Esophagus muscularis mucosa (tissue), 4 donors: ENCODE data around the gene TSPYL2. TPM values are rescaled to one million over a fixed set of nuclear protein-coding genes. Genes with fewer than 3 reads are reported as not detected.

Experiments used
- DNase-seq: peaks from one replicate; pipeline ENCODE4 v3.0.0-alpha.2; 2017; ENCODE audit errors: extremely low spot score
- H3K27ac ChIP-seq, 4 donors: fragments of 200-600 bp; sonication (generic); replicated peaks in 1 of 4; 1 replicate in 3 of 4; 2 replicates in 1 of 4; pipeline ENCODE4 v1.5.1; 2016 to 2019; ENCODE audit warnings: mild to moderate bottlenecking in 1 of 4
- H3K27me3 ChIP-seq, 4 donors: fragments of 200-600 bp; sonication (generic); one replicate each; pipeline versions ENCODE4 v1.5.1 to v1.6.0; 2016 to 2019
- H3K36me3 ChIP-seq, 4 donors: fragments of 200-600 bp; sonication (generic); one replicate each; pipeline ENCODE4 v1.5.1; 2016 to 2019
- H3K4me1 ChIP-seq, 4 donors: fragments of 200-600 bp; sonication (generic); one replicate each; pipeline ENCODE4 v1.5.1; 2016 to 2019
- H3K4me3 ChIP-seq, 4 donors: fragments of 200-600 bp; sonication (generic); 1 replicate in 2 of 4; 2 replicates in 2 of 4; pipeline ENCODE4 v1.5.1; 2016 to 2019; ENCODE audit warnings: mild to moderate bottlenecking in 4 of 4, moderate library complexity in 1 of 4
- H3K9me3 ChIP-seq, 4 donors: fragments of 200-600 bp; sonication (generic); 1 replicate in 3 of 4; 2 replicates in 1 of 4; pipeline ENCODE4 v1.5.1; 2016 to 2019
- CTCF ChIP-seq, 3 experiments: fragments of 200-600 bp in 2 of 3; fragments of 450-650 bp in 1 of 3; sonication (generic) in 2 of 3; IDR thresholded peaks; one replicate each; pipeline ENCODE4 v1.5.1; 2017 to 2019; ENCODE audit warnings: antibody characterized with exemption in 3 of 3, mild to moderate bottlenecking in 2 of 3, moderate library complexity in 1 of 3
- EP300 ChIP-seq: sonication (generic); formaldehyde crosslinking; IDR thresholded peaks from one replicate; pipeline ENCODE4 v1.6.1; 2017; ENCODE audit warnings: antibody characterized with exemption
- POLR2A ChIP-seq: fragments of 450-650 bp; IDR thresholded peaks from one replicate; pipeline ENCODE4 v1.6.1; 2017; ENCODE audit warnings: antibody characterized with exemption, moderate library complexity, mild to moderate bottlenecking, low read depth
- POLR2AphosphoS5 ChIP-seq, 2 donors: sonication (generic); formaldehyde crosslinking; IDR thresholded peaks; one replicate each; pipeline ENCODE4 v1.6.1; 2017; ENCODE audit warnings: antibody characterized with exemption in 2 of 2
- WGBS: methylation state at CpG from one replicate; pipeline ENCODE4 v1.1.5; 2018; 5-methylcytosine and 5-hydroxymethylcytosine counted together
- intact Hi-C: fragments of 100-400 bp; cut with DNase I; formaldehyde crosslinking; loops from one replicate; pipeline ENCODE4 v1.15.1; 2023
- total RNA-seq, 4 donors: library from RNA; depleted of rRNA; stranded (reverse); fragments of >200 nt; gene quantifications; one replicate each; pipeline versions ENCODE4 v1.1.0 to v1.2.1, GENCODE V29; 2016

The TSPYL2 gene
- total RNA-seq, 4 donors from 2014 or later = 65.9 to 98.8 (median 92.2) TPM

GRCh38 chrX:53076671-53077070 is 5.5 kb upstream of the TSPYL2 start:
- Histone ChIP-seq H3K9me3 (no peaks in the 10 kb centered on the region), H3K4me1 (peaks cover 2 to 17% (median 16%) of the 10 kb centered on the region in 4 donors), H3K36me3 (no peaks in the 10 kb centered on the region), H3K4me3 (no peak overlapping the region), H3K27me3 (no peaks in the 10 kb centered on the region), H3K27ac (no peak overlapping the region)
- no peak for TF ChIP-seq POLR2A
- TF ChIP-seq CTCF (IDR thresholded peaks at IDR 0.05) = no peak
- no peak for TF ChIP-seq EP300
- TF ChIP-seq POLR2AphosphoS5 (IDR thresholded peaks at IDR 0.05) = no peak
- WGBS = 96% methylated on average over 21 of the region's 21 CpGs
- intact Hi-C loops = no loop called here
- DNase-seq = no peak

- Histone ChIP-seq H3K4me3 (no peak overlapping the region), H3K36me3 (no peaks in the 10 kb centered on the region), H3K27me3 (no peaks in the 10 kb centered on the region), H3K9me3 (no peaks in the 10 kb centered on the region), H3K4me1 (peaks cover 0 to 9% (median 9%) of the 10 kb centered on the region in 4 donors), H3K27ac (no peak overlapping the region)
- TF ChIP-seq EP300 = no peak
- no peak for TF ChIP-seq POLR2AphosphoS5 (IDR thresholded peaks at IDR 0.05)
- no peak for TF ChIP-seq POLR2A
- TF ChIP-seq CTCF (IDR thresholded peaks at IDR 0.05) = no peak
- DNase-seq = no peak
- intact Hi-C loops = no loop called here
- WGBS = 78% methylated on average over 11 of the region's 27 CpGs
Observed at GRCh38 chrX:53077207-53078197, 4.7 kb upstream of the TSPYL2 start.

GRCh38 chrX:53078943-53079342 is 3.2 kb upstream of the TSPYL2 start:
- no peak for DNase-seq
- H3K27me3 ChIP-seq = no peaks in the 10 kb centered on the region
- H3K36me3 ChIP-seq = peaks cover 0 to under 1% (median under 1%) of the 10 kb centered on the region in 4 donors
- peak overlapping the region in 2 of 4 donors; percentile 31 to 97 for H3K27ac ChIP-seq
- peaks cover 0 to 8% (median 4%) of the 10 kb centered on the region in 4 donors for H3K4me1 ChIP-seq
- H3K9me3 ChIP-seq = no peaks in the 10 kb centered on the region
- TF ChIP-seq CTCF (IDR thresholded peaks at IDR 0.05) (no peak), EP300 (no peak), POLR2A (no peak), POLR2AphosphoS5 (IDR thresholded peaks at IDR 0.05) (no peak)
- WGBS = 100% methylated on average over 1 of the region's 1 CpG
- no peak overlapping the region for H3K4me3 ChIP-seq
- intact Hi-C loops = no loop called here

- no peaks in the 10 kb centered on the region for H3K9me3 ChIP-seq
- intact Hi-C loops = no loop called here
- peak overlapping the region; percentile 74 to 97 (median 90) for H3K27ac ChIP-seq
- H3K4me3 ChIP-seq = peak overlapping the region; percentile 54 to 84 (median 78)
- peaks cover 2 to 26% (median 18%) of the 10 kb centered on the region in 4 donors for H3K4me1 ChIP-seq
- H3K36me3 ChIP-seq = peaks cover 6 to 19% (median 19%) of the 10 kb centered on the region in 4 donors
- TF ChIP-seq CTCF (IDR thresholded peaks at IDR 0.05) = no peak
- peak in 1 of 2 donors; percentile 26 for TF ChIP-seq POLR2AphosphoS5 (IDR thresholded peaks at IDR 0.05)
- DNase-seq = no peak
- no peaks in the 10 kb centered on the region for H3K27me3 ChIP-seq
- 46% methylated on average over 11 of the region's 17 CpGs for WGBS
Observed at GRCh38 chrX:53080628-53081580, 1.3 kb upstream of the TSPYL2 start.
